ENCODE data around the gene MPZL1. TPM values are rescaled to one million over a fixed set of nuclear protein-coding genes. Genes with fewer than 3 reads are reported as not detected.

MPZL1 gene
- total RNA-seq, 2 donors from 2014 or later, result 26.8 to 33.0 TPM

- ATAC-seq (no peak), DNase-seq (ENCODE audit: low spot score in 2 of 2) (no peak)
- peak overlapping the region in 1 of 2 donors; percentile 2 for H3K27ac Mint-ChIP-seq
- H3K36me3 Mint-ChIP-seq, result peaks cover 32 to 56% of the 10 kb centered on the region in 2 donors
- peaks cover 3 to 5% of the 10 kb centered on the region in 2 donors for H3K9me3 Mint-ChIP-seq
These were observed 52.9 kb downstream of the MPZL1 start for GRCh38 chr1:167774710-167775109.

- ATAC-seq, result peak in 1 of 2 donors; percentile 51
- DNase-seq (ENCODE audit: low spot score in 2 of 2), result no peak
- Mint-ChIP-seq H3K27ac (no peak overlapping the region), H3K36me3 (peaks cover 32 to 56% of the 10 kb centered on the region in 2 donors), H3K9me3 (peaks cover 5 to 7% of the 10 kb centered on the region in 2 donors)
These were observed 53.4 kb downstream of the MPZL1 start for GRCh38 chr1:167775178-167775577.

GRCh38 chr1:167776151-167776550, 54.4 kb downstream of the MPZL1 start:
- ATAC-seq (no peak), DNase-seq (ENCODE audit: low spot score in 2 of 2) (no peak)
- peaks cover 5 to 7% of the 10 kb centered on the region in 2 donors for H3K9me3 Mint-ChIP-seq
- peak overlapping the region in 1 of 2 donors; percentile 3 for H3K27ac Mint-ChIP-seq
- peaks cover 28 to 49% of the 10 kb centered on the region in 2 donors for H3K36me3 Mint-ChIP-seq

GRCh38 chr1:167776616-167777268, 55.0 kb downstream of the MPZL1 start:
- ATAC-seq (peak; percentile 28 to 67), DNase-seq (ENCODE audit: low spot score in 2 of 2) (no peak)
- H3K36me3 Mint-ChIP-seq, result peaks cover 22 to 44% of the 10 kb centered on the region in 2 donors
- peaks cover 5 to 7% of the 10 kb centered on the region in 2 donors for H3K9me3 Mint-ChIP-seq
- peak overlapping the region; percentile 17 to 92 for H3K27ac Mint-ChIP-seq

GRCh38 chr1:167777269-167777650, 55.5 kb downstream of the MPZL1 start:
- no peak for DNase-seq (ENCODE audit: low spot score in 2 of 2)
- H3K36me3 Mint-ChIP-seq, result peaks cover 21 to 39% of the 10 kb centered on the region in 2 donors

GRCh38 chr1:167781558-167781957, 59.8 kb downstream of the MPZL1 start:
- H3K9me3 Mint-ChIP-seq, result peaks cover 5 to 7% of the 10 kb centered on the region in 2 donors
- H3K27ac Mint-ChIP-seq, result no peak overlapping the region
- no peak for DNase-seq (ENCODE audit: low spot score in 2 of 2)
- peaks cover 25 to 31% of the 10 kb centered on the region in 2 donors for H3K36me3 Mint-ChIP-seq
- ATAC-seq, result no peak

More at GRCh38 chr1:167777269-167777650, 55.5 kb downstream of the MPZL1 start:
- H3K27ac Mint-ChIP-seq, result peak overlapping the region; percentile 17 to 85
- ATAC-seq, result peak; percentile 64 to 86
- H3K9me3 Mint-ChIP-seq, result peaks cover 5 to 7% of the 10 kb centered on the region in 2 donors

- H3K36me3 Mint-ChIP-seq, result peaks cover 24 to 25% of the 10 kb centered on the region in 2 donors
- ATAC-seq (no peak), DNase-seq (ENCODE audit: low spot score in 2 of 2) (no peak)
- peaks cover 5 to 7% of the 10 kb centered on the region in 2 donors for H3K9me3 Mint-ChIP-seq
- H3K27ac Mint-ChIP-seq, result no peak overlapping the region
These were observed 61.2 kb downstream of the MPZL1 start for GRCh38 chr1:167782946-167783345.

GRCh38 chr1:167784876-167785550, 63.2 kb downstream of the MPZL1 start:
- peak; percentile 61 to 73 for ATAC-seq
- Mint-ChIP-seq H3K9me3 (peaks cover 0 to 2% of the 10 kb centered on the region in 2 donors), H3K27ac (peak overlapping the region in 1 of 2 donors; percentile 34), H3K36me3 (peaks cover 7 to 22% of the 10 kb centered on the region in 2 donors)
- no peak for DNase-seq (ENCODE audit: low spot score in 2 of 2)

GRCh38 chr1:167786502-167786901, 64.7 kb downstream of the MPZL1 start:
- DNase-seq (ENCODE audit: low spot score in 2 of 2) (no peak), ATAC-seq (no peak)
- Mint-ChIP-seq H3K36me3 (peaks cover 4 to 20% of the 10 kb centered on the region in 2 donors), H3K9me3 (no peaks in the 10 kb centered on the region), H3K27ac (no peak overlapping the region)

GRCh38 chr1:167789501-167789900, 67.7 kb downstream of the MPZL1 start:
- no peak for ATAC-seq

GRCh38 chr1:167790117-167790516, 68.3 kb downstream of the MPZL1 start:
- no peak for DNase-seq (ENCODE audit: low spot score in 2 of 2)
- no peaks in the 10 kb centered on the region for H3K9me3 Mint-ChIP-seq
- no peak for ATAC-seq
- H3K36me3 Mint-ChIP-seq, result peaks cover 1 to 34% of the 10 kb centered on the region in 2 donors
- peak overlapping the region; percentile 9 for H3K27ac Mint-ChIP-seq

More at GRCh38 chr1:167789501-167789900, 67.7 kb downstream of the MPZL1 start:
- Mint-ChIP-seq H3K9me3 (no peaks in the 10 kb centered on the region), H3K27ac (no peak overlapping the region), H3K36me3 (peaks cover 4 to 37% of the 10 kb centered on the region in 2 donors)
- DNase-seq (ENCODE audit: low spot score in 2 of 2), result no peak

- ATAC-seq (no peak), DNase-seq (ENCODE audit: low spot score in 2 of 2) (no peak)
- Mint-ChIP-seq H3K27ac (peak overlapping the region; percentile 32 to 75), H3K9me3 (no peaks in the 10 kb centered on the region), H3K36me3 (peaks cover 0 to 32% of the 10 kb centered on the region in 2 donors)
These were observed 69.8 kb downstream of the MPZL1 start for GRCh38 chr1:167791281-167792187.

- ATAC-seq (no peak), DNase-seq (ENCODE audit: low spot score in 2 of 2) (no peak)
- peaks cover 0 to 32% of the 10 kb centered on the region in 2 donors for H3K36me3 Mint-ChIP-seq
- H3K27ac Mint-ChIP-seq, result no peak overlapping the region
- H3K9me3 Mint-ChIP-seq, result no peaks in the 10 kb centered on the region
These were observed 70.4 kb downstream of the MPZL1 start for GRCh38 chr1:167792188-167792565.

- Mint-ChIP-seq H3K27ac (no peak overlapping the region), H3K9me3 (no peaks in the 10 kb centered on the region), H3K36me3 (peaks cover 0 to 28% of the 10 kb centered on the region in 2 donors)
- ATAC-seq (peak; percentile 70 to 74), DNase-seq (ENCODE audit: low spot score in 2 of 2) (no peak)
These were observed 72.3 kb downstream of the MPZL1 start for GRCh38 chr1:167794043-167794442.

- no peak for ATAC-seq
- no peaks in the 10 kb centered on the region for H3K9me3 Mint-ChIP-seq
- peaks cover 0 to 18% of the 10 kb centered on the region in 2 donors for H3K36me3 Mint-ChIP-seq
- H3K27ac Mint-ChIP-seq, result no peak overlapping the region
- DNase-seq (ENCODE audit: low spot score in 2 of 2), result no peak
These were observed 74.3 kb downstream of the MPZL1 start for GRCh38 chr1:167795810-167796740.

- DNase-seq (ENCODE audit: low spot score in 2 of 2), result no peak
- H3K27ac Mint-ChIP-seq, result no peak overlapping the region
- H3K9me3 Mint-ChIP-seq, result no peaks in the 10 kb centered on the region
- peaks cover 0 to 18% of the 10 kb centered on the region in 2 donors for H3K36me3 Mint-ChIP-seq
- peak; percentile 74 to 78 for ATAC-seq
These were observed 75.2 kb downstream of the MPZL1 start for GRCh38 chr1:167797015-167797414.
